HEK293 (cell line): Measurements from ENCODE around the gene L3MBTL4.

Experiments used
- HOXA7 ChIP-seq: sonication (generic); formaldehyde crosslinking; IDR thresholded peaks from 2 replicates; pipeline ENCODE4 v1.8.1; 2022; ENCODE audit warnings: missing genetic modification reagents, borderline replicate concordance
- MEIS1 ChIP-seq: sonication (generic); formaldehyde crosslinking; IDR thresholded peaks from 2 replicates; pipeline ENCODE4 v1.8.1; 2022; ENCODE audit warnings: missing genetic modification reagents, mild to moderate bottlenecking, borderline replicate concordance
- ZBTB21 ChIP-seq: fragments of 450-650 bp; formaldehyde crosslinking; IDR thresholded peaks from 2 replicates; pipeline ENCODE4 v1.5.1; 2017; ENCODE audit warnings: missing biosample characterization, missing genetic modification characterization
- ZNF239 ChIP-seq: fragments of 450-650 bp; formaldehyde crosslinking; IDR thresholded peaks from 2 replicates; pipeline ENCODE4 v1.5.1; 2016; ENCODE audit warnings: missing biosample characterization, missing genetic modification characterization
- ZNF510 ChIP-seq: fragments of 450-650 bp; formaldehyde crosslinking; IDR thresholded peaks from 2 replicates; pipeline ENCODE4 v1.5.1; 2018; ENCODE audit warnings: mild to moderate bottlenecking, missing genetic modification characterization, missing biosample characterization; ENCODE audit not compliant: insufficient replicate concordance
- ZNF596 ChIP-seq: fragments of 450-650 bp; IDR thresholded peaks from 2 replicates; pipeline ENCODE4 v1.5.0; 2018; ENCODE audit warnings: missing biosample characterization, mild to moderate bottlenecking, missing genetic modification characterization, moderate library complexity
- ZNF791 ChIP-seq: fragments of 450-650 bp; formaldehyde crosslinking; IDR thresholded peaks from 2 replicates; pipeline ENCODE4 v1.5.1; 2016; ENCODE audit warnings: missing biosample characterization, missing genetic modification characterization
- TF ChIP-seq, protein P1 (sequence below): fragments of 450-650 bp; formaldehyde crosslinking; IDR thresholded peaks from 2 replicates; pipeline ENCODE4 v1.5.1; 2016; ENCODE audit warnings: missing biosample characterization, missing genetic modification characterization
- TF ChIP-seq, protein P2 (sequence below): fragments of 450-650 bp; formaldehyde crosslinking; IDR thresholded peaks from 2 replicates; pipeline ENCODE4 v1.5.1; 2017; ENCODE audit warnings: missing biosample characterization, missing genetic modification characterization
- TF ChIP-seq, protein P3 (sequence below): fragments of 450-650 bp; formaldehyde crosslinking; IDR thresholded peaks from 2 replicates; pipeline ENCODE4 v1.5.1; 2016; ENCODE audit warnings: missing biosample characterization, missing genetic modification characterization
- TF ChIP-seq, protein P4 (sequence below): fragments of 450-650 bp; IDR thresholded peaks from 2 replicates; pipeline ENCODE4 v1.5.1; 2018; ENCODE audit warnings: missing biosample characterization, mild to moderate bottlenecking, missing genetic modification characterization
- TF ChIP-seq, protein P5 (sequence below): fragments of 450-650 bp; formaldehyde crosslinking; IDR thresholded peaks from 2 replicates; pipeline ENCODE4 v1.5.1; 2016; ENCODE audit warnings: missing biosample characterization, missing genetic modification characterization, low read depth
- TF ChIP-seq, protein P6 (sequence below): fragments of 450-650 bp; formaldehyde crosslinking; conservative IDR thresholded peaks from 2 replicates; pipeline ENCODE4 v1.5.1; 2016; ENCODE audit warnings: low read depth, missing biosample characterization, missing genetic modification characterization

DNA sequence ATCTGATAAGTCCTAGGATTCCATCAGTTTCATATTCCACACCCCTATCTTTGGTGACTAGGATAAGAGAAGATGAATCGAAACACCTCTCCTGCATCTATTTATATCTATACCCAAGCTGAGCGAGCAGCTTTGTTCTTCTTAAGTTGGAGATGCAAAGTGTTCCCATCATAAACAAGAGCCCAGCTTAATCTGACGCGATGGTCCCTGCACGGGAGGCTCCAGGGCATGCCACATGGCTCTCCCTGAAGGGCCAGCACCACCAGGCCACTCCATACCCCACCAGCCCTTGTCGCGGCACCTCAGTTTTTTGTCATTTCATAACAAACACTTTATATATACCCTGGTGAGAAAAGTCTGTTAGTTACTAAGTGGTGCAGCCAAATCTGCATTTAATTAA is 255.3 kb downstream of the L3MBTL4 start:
- TF ChIP-seq, protein P1, sequence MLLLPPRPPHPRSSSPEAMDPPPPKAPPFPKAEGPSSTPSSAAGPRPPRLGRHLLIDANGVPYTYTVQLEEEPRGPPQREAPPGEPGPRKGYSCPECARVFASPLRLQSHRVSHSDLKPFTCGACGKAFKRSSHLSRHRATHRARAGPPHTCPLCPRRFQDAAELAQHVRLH (tag by site-specific recombination) = no peak
- TF ChIP-seq, protein P2, sequence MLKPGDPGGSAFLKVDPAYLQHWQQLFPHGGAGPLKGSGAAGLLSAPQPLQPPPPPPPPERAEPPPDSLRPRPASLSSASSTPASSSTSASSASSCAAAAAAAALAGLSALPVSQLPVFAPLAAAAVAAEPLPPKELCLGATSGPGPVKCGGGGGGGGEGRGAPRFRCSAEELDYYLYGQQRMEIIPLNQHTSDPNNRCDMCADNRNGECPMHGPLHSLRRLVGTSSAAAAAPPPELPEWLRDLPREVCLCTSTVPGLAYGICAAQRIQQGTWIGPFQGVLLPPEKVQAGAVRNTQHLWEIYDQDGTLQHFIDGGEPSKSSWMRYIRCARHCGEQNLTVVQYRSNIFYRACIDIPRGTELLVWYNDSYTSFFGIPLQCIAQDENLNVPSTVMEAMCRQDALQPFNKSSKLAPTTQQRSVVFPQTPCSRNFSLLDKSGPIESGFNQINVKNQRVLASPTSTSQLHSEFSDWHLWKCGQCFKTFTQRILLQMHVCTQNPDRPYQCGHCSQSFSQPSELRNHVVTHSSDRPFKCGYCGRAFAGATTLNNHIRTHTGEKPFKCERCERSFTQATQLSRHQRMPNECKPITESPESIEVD (tag by site-specific recombination) = no peak
- TF ChIP-seq, protein P3, sequence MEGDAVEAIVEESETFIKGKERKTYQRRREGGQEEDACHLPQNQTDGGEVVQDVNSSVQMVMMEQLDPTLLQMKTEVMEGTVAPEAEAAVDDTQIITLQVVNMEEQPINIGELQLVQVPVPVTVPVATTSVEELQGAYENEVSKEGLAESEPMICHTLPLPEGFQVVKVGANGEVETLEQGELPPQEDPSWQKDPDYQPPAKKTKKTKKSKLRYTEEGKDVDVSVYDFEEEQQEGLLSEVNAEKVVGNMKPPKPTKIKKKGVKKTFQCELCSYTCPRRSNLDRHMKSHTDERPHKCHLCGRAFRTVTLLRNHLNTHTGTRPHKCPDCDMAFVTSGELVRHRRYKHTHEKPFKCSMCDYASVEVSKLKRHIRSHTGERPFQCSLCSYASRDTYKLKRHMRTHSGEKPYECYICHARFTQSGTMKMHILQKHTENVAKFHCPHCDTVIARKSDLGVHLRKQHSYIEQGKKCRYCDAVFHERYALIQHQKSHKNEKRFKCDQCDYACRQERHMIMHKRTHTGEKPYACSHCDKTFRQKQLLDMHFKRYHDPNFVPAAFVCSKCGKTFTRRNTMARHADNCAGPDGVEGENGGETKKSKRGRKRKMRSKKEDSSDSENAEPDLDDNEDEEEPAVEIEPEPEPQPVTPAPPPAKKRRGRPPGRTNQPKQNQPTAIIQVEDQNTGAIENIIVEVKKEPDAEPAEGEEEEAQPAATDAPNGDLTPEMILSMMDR (tag by site-specific recombination) = no peak
- TF ChIP-seq, protein P4, sequence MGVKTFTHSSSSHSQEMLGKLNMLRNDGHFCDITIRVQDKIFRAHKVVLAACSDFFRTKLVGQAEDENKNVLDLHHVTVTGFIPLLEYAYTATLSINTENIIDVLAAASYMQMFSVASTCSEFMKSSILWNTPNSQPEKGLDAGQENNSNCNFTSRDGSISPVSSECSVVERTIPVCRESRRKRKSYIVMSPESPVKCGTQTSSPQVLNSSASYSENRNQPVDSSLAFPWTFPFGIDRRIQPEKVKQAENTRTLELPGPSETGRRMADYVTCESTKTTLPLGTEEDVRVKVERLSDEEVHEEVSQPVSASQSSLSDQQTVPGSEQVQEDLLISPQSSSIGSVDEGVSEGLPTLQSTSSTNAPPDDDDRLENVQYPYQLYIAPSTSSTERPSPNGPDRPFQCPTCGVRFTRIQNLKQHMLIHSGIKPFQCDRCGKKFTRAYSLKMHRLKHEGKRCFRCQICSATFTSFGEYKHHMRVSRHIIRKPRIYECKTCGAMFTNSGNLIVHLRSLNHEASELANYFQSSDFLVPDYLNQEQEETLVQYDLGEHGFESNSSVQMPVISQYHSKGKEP (tag by site-specific recombination) = no peak
- TF ChIP-seq ZNF596 (tag by site-specific recombination) = no peak
- TF ChIP-seq ZNF239 (tag by site-specific recombination) = no peak
- TF ChIP-seq MEIS1 (CRISPR knock-in tag) = no peak
- no peak for TF ChIP-seq ZBTB21 (tag by site-specific recombination)
- TF ChIP-seq ZNF791 = no peak
- no peak for TF ChIP-seq ZNF510
- TF ChIP-seq, protein P5, sequence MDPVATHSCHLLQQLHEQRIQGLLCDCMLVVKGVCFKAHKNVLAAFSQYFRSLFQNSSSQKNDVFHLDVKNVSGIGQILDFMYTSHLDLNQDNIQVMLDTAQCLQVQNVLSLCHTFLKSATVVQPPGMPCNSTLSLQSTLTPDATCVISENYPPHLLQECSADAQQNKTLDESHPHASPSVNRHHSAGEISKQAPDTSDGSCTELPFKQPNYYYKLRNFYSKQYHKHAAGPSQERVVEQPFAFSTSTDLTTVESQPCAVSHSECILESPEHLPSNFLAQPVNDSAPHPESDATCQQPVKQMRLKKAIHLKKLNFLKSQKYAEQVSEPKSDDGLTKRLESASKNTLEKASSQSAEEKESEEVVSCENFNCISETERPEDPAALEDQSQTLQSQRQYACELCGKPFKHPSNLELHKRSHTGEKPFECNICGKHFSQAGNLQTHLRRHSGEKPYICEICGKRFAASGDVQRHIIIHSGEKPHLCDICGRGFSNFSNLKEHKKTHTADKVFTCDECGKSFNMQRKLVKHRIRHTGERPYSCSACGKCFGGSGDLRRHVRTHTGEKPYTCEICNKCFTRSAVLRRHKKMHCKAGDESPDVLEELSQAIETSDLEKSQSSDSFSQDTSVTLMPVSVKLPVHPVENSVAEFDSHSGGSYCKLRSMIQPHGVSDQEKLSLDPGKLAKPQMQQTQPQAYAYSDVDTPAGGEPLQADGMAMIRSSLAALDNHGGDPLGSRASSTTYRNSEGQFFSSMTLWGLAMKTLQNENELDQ (tag by site-specific recombination) = no peak
- TF ChIP-seq HOXA7 = no peak
- TF ChIP-seq, protein P6, sequence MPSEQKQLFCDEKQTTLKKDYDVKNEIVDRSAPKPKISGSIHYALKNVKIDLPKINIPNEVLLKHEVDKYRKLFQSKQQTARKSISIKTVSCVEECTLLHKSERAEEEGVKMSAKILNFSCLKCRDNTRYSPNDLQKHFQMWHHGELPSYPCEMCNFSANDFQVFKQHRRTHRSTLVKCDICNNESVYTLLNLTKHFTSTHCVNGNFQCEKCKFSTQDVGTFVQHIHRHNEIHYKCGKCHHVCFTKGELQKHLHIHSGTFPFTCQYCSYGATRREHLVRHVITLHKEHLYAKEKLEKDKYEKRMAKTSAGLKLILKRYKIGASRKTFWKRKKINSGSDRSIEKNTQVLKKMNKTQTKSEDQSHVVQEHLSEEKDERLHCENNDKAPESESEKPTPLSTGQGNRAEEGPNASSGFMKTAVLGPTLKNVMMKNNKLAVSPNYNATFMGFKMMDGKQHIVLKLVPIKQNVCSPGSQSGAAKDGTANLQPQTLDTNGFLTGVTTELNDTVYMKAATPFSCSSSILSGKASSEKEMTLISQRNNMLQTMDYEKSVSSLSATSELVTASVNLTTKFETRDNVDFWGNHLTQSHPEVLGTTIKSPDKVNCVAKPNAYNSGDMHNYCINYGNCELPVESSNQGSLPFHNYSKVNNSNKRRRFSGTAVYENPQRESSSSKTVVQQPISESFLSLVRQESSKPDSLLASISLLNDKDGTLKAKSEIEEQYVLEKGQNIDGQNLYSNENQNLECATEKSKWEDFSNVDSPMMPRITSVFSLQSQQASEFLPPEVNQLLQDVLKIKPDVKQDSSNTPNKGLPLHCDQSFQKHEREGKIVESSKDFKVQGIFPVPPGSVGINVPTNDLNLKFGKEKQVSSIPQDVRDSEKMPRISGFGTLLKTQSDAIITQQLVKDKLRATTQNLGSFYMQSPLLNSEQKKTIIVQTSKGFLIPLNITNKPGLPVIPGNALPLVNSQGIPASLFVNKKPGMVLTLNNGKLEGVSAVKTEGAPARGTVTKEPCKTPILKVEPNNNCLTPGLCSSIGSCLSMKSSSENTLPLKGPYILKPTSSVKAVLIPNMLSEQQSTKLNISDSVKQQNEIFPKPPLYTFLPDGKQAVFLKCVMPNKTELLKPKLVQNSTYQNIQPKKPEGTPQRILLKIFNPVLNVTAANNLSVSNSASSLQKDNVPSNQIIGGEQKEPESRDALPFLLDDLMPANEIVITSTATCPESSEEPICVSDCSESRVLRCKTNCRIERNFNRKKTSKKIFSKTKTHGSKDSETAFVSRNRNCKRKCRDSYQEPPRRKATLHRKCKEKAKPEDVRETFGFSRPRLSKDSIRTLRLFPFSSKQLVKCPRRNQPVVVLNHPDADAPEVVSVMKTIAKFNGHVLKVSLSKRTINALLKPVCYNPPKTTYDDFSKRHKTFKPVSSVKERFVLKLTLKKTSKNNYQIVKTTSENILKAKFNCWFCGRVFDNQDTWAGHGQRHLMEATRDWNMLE (tag by site-specific recombination) = no peak
